GM21529 (cell line): ENCODE results near the gene STK11.
A peak's percentile ranks its signal among the peaks of the same experiment; 100 is the strongest.

Experiments used
- ATAC-seq: cut with Tn5 transposase; IDR thresholded peaks from one replicate; pipeline ENCODE4 v1.9.1; 2021; ENCODE audit not compliant: unreplicated experiment

STK11 gene

GRCh38 chr19:1260749-1261537 lies 55.4 kb downstream of the STK11 start:
- ATAC-seq = peak; percentile 44

GRCh38 chr19:1261538-1261797 lies 55.9 kb downstream of the STK11 start:
- no peak for ATAC-seq

GRCh38 chr19:1261798-1262622 lies 56.4 kb downstream of the STK11 start:
- no peak for ATAC-seq

- ATAC-seq = no peak
Measured at GRCh38 chr19:1262623-1263123, 57.1 kb downstream of the STK11 start.

GRCh38 chr19:1263188-1263587 lies 57.6 kb downstream of the STK11 start:
- no peak for ATAC-seq

GRCh38 chr19:1264801-1265614 lies 59.4 kb downstream of the STK11 start:
- no peak for ATAC-seq

- ATAC-seq = no peak
Measured at GRCh38 chr19:1265615-1266128, 60.1 kb downstream of the STK11 start.

- peak; percentile 32 for ATAC-seq
Measured at GRCh38 chr19:1266129-1266915, 60.7 kb downstream of the STK11 start.

GRCh38 chr19:1266916-1267476 lies 61.4 kb downstream of the STK11 start:
- ATAC-seq = peak; percentile 10

GRCh38 chr19:1267477-1268225 lies 62.1 kb downstream of the STK11 start:
- ATAC-seq = no peak

GRCh38 chr19:1268226-1269064 lies 62.9 kb downstream of the STK11 start:
- ATAC-seq = no peak

- ATAC-seq = peak; percentile 51
Measured at GRCh38 chr19:1269065-1269477, 63.5 kb downstream of the STK11 start, which contains the start of gene CIRBP. Gene CIRBP (plus strand): TSS chr19:1269332. CDS start chr19:1270934, 1,602 bp downstream.

GRCh38 chr19:1269478-1270212 lies 64.1 kb downstream of the STK11 start:
- peak; percentile 13 for ATAC-seq

GRCh38 chr19:1270213-1270853 lies 64.8 kb downstream of the STK11 start:
- no peak for ATAC-seq

- no peak for ATAC-seq
Measured at GRCh38 chr19:1270854-1271527, 65.4 kb downstream of the STK11 start.
